HG03565 (cell line): Measurements from ENCODE around the gene TRPM4.
"Not testable (repeated sequence)": the region's sequence is repeated elsewhere in the genome, so short reads cannot be mapped to it uniquely, and the experiment has no call there.

Experiments used
- ATAC-seq: cut with Tn5 transposase; IDR thresholded peaks from one replicate; pipeline ENCODE4 v1.9.1; 2021; ENCODE audit warnings: mild to moderate bottlenecking, moderate library complexity; ENCODE audit not compliant: unreplicated experiment

TRPM4 gene

DNA sequence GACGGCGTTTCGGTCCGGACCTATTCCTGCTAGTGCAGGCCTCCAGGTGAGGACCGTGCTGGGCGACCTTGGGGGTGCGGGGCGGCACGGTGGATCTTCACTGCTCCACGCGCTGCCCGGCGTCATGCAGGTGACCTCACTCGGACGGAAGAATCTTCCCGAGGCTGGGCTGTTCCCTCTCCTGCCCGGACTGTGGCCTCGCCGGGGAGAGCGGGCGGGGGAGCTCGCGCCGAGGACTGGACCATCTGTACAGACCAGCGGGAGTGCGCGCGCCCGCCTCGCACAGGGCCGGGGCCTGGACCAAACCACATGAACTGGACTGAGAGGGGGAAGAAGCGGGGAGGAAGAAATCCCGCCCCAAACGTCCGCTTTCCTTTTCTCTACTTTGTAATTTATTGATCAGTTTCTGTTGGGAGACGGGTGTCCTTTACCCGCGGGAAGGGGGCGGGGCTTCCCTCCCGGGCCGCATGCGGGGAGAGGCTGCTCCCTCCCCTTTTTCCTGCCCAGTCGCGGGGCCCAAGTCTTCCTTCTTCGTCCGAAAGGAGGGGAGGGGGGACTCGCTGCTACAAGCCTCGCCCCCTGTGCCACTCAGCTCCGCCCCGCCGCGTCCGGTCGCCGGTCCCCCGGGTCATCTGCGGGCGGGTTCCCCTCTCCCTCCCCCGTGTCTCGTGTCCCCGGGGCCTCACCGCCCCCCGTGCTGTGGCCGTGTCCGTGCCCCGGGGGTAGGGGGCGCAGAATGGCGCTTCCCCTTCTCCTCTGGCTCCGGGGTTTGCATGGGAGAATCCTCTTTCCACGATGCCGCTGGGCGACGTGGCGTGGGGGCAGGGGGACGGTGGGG is 7.3 kb upstream of the TRPM4 start:
- no peak for ATAC-seq

DNA sequence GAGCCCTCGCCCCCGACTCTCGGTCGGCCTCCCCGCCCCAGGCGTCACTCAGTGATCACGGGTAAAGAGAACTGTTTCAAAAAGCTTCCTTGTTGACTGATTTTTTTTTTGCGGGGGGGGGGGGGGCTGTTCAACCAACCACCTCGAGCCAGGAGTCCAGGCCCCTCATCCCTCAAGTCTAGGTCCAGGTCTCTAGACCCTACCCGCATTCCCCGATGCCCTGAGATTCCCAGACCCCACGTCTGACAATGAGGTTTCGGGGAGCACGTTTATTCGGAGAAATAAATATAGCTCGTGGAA is 6.7 kb upstream of the TRPM4 start:
- no peak for ATAC-seq

DNA sequence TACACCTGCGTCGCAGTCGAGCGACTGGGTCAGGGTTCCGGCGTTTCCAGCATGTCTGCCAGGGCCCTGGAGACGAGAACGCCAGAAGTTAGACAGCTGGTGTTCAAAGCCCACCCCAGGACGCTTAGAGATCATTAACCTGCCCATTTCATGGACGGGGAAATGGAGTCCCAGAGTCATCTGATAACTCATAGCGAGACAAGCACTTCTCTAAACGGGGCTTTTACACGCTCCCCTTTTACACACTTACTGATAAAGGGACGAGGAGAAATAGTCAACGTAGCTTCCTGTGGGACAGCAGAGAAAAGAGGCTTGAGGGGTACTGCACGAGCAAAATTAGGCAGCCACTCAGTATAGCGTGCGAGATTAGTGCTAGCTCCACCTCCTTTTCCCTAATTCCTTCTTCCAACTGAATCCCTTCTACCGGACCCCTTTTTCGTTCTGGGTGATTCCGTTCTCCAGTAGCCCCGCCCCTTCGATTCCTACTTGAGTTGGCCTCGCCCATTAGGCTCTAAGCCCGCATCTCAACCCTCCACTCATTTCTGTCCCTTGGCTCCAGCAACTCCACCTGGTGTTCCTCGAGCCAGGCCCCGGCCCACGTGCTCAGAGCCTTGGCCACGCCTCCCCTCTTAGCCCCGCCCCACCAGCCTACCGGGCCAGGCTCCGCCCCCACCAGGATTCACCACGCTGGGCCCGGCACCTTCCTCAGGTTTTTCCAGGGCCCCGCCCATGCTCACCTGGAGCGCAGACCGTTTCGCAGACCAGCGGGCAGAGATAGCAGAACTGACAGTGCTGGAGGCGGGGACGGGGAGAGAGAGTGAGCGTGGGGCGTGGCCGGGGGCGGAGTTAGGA is 6.1 kb upstream of the TRPM4 start:
- ATAC-seq, result no peak

DNA sequence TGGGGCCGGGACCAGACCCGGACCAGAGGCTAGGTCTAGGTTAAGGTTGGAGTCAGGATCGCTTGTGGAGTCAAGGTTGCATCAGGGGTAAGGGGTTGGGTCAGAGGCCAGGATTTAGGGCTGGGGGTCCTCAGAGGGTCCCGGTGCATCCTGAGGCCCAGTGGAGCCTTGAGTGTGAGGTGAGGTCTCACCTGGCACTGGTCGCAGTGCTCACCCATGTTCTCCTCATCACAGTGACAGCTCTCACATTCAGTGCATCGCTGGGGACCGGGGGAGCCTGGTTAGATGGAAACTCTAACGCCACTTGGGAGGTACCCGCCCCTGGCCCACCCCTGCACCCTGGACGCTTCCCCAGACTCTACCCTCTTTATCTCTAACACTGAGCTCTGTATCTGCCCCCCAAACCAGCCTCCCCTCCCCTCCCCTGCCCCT is 5.5 kb upstream of the TRPM4 start:
- ATAC-seq, result no peak

DNA sequence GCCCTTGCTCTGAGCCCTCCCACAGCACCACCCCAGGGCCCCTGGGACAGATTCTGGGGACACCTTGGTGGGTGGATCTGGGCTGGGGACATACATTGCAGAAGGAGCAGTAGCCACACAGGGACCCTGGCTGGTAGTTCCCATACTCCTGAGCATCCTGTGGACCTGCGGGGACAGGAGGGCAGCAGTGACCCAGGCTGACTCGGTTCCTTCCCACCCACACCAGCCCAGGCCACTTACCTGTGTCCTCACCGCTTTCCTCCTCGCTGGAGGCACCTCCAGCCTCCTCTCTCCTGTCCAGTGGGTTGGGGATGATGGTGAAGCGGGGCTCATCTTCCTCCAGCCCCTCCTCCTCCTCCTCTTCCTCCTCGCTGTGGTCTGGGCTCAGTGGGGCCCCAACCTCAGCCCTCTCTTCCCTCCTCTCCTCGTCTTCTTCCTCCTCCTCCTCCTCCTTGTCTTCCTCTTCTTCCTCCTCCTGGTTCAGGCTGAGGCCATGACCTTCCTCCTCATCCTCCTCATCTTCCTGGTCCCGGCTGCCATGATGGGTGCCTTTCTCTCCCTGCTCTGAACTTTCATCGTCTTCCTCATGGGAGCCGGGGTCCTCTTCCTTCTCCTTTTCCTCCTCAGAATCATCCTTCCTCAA is 4.3 kb upstream of the TRPM4 start:
- ATAC-seq, result no peak

DNA sequence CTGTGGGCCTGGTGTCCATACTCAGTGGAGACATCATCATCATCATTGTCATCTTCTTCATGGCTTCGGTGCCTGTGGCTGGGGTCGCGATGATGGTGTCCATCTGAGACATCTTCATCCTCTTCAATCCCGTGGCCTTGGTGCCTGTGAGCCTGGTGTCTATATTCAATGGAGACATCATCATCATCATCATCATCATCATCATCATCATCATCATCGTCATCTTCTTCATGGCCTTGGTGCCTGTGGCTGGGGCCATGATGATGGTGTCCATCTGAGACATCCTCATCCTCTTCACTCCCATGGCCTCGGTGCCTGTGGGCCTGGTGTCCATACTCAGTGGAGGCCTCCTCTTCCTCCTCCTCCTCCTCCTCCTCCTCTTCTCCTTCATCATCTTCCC is 3.3 kb upstream of the TRPM4 start:
- no peak for ATAC-seq

DNA sequence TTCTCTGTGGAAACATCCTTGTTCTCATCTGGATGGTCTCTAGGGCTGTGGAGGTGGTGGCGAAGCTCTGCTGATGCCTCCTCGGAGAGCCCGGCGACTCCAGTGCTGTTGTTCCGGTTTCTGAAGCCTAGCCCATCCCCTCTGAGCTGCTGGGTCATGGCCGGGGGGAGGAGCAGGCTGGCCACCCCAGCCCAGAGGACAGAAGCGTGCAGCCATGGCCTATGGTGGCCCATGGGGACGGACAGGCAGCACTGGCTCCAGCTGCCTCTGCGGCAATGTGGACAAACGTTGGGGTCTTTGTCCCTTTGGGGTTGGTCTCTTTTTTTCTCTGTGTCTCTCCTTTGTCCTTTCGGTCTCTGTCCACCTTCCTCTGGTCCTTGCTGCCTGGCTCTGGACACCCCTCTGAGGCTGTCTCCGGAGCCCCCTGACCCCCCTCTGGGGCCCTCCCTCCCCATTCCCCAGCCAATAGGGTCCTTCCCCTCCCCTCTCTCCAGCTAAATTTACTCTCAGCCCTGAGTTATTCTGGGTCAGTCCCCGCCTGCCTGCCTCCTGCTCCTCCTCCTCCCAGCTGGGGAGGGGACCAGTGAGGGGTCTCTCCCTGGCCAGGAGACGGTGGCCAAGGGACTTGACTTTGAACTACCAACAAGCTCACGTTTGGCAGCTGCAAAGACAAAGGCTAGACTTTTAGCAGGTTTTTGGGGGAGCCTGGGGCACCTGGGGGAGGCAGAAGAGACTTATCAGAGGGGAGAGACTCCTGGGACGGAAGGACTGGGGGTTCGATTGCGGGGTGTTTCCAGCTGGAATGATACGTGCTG is 2.4 kb upstream of the TRPM4 start, which contains the start of gene HRC:
Gene HRC (minus strand): TSS at position 392 of the 815 bp plus-strand sequence. CDS start 159 bp downstream, at position 233.
- no peak for ATAC-seq

DNA sequence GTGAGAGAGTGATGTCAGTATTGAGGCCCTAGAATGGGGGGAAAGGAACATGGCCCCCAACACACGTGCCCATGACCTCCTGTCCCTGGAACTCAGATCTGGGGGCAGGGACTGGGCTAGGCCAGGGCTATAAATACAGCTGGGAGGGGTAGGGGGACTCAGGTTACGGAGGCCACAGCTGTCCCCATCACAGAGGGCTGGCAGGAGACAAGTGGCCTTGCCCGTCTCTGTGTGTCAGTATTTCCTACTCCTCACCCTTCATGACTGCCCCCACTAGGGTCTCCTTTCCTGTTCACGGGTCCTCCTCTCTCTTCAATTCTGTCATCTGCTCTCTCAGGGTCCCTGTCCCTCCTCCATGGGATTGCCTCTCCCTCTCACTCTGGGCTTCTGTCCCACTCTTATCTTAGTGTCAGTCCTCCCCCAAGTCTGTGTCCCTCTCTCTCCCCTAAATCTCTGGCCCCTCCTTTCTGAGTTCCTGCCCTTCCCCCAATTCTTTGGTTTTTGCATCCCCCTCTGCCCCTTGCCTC is 1.7 kb upstream of the TRPM4 start:
- no peak for ATAC-seq

DNA sequence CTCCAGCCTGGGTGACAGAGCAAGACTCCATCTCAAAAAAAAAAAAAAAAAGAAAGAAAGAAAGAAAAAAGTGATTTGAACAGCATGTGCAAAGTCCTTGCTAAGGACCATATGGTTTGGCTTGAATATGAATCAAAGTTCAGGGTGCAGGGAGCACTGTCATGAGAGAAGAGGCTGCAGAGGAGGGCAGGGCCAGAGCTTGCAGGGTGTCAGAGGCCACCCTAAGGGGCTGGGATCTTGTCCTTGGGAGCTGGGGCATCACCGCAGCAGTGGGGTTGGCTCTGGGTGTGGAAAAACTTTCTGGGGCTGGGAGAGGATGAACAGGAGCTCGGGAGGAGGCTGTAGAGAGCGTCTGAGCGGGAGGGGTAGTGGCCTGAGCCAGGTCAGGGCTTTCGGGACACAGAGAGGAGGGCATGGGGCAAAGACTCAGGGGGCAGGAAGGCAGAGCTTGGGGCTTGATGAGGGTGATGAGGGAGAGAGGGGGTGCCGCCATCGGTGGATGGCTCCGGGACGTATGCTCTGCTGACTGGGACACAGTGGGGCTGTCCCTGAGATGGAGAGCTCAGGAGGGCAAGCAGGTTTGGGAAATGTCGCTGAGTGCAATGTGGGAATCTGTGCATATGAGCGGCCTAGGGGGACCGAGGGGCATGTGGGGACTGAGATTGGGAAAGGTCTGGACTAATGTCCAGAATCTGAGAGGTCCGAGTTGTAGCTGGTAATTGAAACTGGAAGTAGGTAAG is 3.0 kb downstream of the TRPM4 start:
- no peak for ATAC-seq

DNA sequence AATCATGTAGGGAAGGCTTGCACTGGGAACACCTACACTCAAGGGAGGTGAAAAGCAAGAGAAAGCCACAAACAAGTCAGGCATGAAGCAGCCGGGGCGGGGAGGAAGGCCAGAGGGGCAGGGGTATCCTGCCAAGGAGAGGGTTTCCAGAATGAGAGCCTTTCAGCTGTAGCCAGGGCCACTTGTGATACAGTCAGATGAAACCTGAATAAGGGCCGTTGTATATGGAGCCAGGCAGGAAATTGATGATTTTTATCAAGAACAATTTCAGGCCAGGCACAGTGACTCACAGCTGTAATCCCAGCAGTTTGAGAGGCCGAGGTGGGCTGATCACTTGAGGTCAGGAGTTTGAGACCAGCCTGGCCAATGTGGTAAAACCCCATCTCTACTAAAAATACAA is 4.4 kb downstream of the TRPM4 start:
- no peak for ATAC-seq

DNA sequence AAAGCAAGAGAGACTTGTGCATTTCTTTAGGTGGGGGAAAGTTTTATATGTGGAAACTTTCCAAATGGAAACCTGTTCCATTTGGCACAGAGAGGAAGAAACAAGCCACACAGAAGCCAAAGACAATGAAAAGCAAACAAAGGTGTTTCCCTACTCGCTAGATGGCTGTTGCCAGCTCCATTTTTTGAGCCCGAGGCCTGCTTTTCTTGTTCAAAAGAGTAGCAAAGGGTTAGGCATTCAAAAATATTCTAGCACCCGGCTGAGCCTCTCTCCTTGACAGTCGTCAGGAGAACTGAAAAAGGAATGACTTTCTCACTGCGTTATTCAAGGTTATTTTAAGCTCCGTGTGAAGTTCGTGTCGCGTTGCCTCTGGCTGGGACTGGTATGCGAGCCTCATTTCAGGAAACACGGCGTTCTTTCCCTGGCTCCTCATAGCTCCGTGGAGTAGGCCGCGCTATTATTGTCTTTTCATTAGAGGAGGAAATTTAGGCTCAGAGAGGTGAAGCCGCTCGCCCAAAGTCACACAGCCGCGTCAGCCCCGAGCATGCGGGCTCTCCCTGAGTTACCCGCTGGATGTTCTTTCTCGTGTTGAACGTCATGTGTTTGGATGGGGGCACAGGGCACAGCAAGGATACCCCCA is 7.6 kb downstream of the TRPM4 start:
- no peak for ATAC-seq

DNA sequence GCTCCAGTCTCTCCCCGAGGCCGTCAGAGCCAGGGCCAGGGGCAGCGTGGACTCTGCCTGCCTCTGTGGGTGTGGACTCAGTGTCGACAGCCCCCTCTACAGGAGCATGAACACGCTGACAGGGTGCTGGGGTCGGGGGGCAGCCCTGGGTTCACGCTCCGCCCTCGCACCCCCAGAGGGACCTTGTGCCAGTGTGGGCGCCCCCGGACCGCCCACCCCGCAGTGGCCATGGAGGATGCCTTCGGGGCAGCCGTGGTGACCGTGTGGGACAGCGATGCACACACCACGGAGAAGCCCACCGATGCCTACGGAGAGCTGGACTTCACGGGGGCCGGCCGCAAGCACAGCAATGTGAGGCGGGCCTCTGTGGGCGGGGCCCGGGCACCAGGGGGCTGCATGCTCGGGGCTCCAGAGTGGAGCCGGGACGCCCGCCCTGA is 8.3 kb downstream of the TRPM4 start:
- no peak for ATAC-seq

DNA sequence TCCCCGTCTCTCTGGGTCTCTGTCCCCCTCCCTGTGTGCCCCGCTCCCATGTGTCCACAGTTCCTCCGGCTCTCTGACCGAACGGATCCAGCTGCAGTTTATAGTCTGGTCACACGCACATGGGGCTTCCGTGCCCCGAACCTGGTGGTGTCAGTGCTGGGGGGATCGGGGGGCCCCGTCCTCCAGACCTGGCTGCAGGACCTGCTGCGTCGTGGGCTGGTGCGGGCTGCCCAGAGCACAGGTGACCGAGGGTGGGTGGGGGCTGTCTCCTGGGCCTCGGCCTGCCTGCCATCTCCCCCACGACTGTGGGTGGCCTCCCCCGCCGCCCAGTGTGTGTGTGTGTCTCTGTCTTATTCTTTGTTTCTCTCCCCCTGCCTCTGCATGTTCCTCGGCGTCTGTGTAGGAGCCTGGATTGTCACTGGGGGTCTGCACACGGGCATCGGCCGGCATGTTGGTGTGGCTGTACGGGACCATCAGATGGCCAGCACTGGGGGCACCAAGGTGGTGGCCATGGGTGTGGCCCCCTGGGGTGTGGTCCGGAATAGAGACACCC is 10.3 kb downstream of the TRPM4 start:
- no peak for ATAC-seq

DNA sequence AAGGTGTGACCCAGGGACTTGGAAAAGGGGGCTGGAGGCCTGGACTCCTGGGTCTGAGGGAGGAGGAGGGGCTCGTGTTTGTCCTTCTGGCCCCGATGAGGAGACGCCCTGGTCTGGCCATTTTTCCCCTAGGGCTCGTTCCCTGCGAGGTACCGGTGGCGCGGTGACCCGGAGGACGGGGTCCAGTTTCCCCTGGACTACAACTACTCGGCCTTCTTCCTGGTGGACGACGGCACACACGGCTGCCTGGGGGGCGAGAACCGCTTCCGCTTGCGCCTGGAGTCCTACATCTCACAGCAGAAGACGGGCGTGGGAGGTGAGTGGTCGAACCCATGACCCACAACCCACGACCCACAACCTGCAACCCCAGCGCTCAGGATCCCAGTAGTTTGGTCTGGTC is 10.8 kb downstream of the TRPM4 start:
- ATAC-seq, result no peak

DNA sequence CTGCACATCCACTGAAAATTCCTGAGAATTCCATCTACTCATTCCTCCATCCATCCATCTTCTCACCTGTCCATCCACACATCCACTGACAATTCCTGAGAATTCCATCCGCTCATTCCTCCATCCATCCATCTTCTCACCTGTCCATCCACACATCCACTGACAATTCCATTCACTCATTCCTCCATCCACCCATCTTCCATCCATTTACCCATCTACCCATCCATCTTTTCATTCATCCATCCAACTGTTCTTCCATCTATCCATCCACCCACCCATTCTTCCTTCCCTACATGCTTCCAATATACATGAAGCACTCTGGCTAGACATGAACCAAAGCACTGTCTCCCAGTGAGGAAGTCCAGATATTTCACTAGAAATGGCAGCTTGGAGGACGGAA is 15.6 kb downstream of the TRPM4 start:
- no peak for ATAC-seq

DNA sequence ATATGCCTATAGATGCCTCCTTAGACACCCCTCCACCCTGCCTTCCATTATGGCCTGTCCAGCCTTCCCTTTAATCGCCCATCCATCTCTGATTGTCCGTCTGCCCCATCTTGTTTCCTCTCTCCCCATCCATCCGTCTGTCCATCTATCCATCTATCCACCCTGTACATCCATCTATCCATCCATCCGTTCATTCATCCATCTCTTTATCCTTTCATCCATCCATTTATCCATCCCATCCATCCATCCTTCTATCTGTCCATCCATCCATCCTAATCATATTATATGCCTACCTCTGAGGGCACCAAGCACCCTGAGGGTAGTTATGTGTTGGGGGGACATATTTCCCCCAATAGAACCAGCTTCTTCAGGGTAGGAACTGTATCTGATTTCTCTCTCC is 23.1 kb downstream of the TRPM4 start:
- no peak for ATAC-seq

DNA sequence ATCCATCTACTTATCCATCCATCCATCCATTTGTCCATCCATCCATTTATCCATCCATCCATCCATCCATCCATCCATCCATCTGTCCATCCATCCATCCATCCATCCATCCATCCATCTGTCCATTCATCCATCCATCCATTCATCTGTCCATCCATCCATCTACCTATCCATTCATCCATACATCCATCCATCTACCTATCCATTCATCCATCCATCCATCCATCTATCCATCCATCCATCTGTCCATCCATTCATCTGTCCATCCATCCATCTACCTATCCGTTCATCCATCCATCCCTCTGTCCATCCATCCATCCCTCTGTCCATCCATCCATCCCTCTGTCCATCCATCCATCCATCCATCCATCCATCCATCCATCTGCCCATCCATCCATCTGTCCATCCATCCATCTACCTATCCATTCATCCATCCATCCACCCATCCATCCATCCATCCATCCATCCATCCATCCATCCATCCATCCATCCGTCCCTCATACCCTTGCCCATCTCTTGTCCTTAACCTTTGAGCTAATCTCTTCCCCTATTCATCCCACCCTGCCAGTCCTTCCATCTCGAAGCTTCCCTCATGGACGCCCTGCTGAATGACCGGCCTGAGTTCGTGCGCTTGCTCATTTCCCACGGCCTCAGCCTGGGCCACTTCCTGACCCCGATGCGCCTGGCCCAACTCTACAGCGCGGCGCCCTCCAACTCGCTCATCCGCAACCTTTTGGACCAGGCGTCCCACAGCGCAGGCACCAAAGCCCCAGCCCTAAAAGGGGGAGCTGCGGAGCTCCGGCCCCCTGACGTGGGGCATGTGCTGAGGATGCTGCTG is 24.6 kb downstream of the TRPM4 start:
- not testable (repeated sequence) for ATAC-seq

DNA sequence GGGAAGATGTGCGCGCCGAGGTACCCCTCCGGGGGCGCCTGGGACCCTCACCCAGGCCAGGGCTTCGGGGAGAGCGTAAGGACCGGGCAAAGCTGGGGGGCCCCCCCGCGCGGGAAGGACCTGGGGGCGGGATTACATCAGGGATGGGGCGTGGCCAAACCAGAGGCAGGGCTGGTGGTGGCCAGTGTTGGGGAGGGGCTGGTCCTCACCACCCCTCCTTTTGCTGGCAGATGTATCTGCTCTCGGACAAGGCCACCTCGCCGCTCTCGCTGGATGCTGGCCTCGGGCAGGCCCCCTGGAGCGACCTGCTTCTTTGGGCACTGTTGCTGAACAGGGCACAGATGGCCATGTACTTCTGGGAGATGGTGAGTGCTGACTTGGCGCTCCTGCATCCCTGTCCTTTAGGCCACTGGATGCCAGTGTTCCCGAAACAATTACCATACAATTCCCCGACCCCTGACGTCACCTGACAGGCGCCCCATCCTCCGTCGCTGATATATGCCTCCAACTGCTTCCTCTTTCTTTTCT is 25.3 kb downstream of the TRPM4 start:
- ATAC-seq, result no peak
